Vagina (tissue), 2 donors: ENCODE data around the gene P4HTM.

ENCODE experiments used
- POLR2A ChIP-seq, 2 donors: fragments of 450-650 bp; IDR thresholded peaks; one replicate each; pipeline ENCODE4 v1.6.1; 2017; ENCODE audit warnings: antibody characterized with exemption in 2 of 2, mild to moderate bottlenecking in 2 of 2, moderate library complexity in 2 of 2
- TF ChIP-seq, protein P1 (sequence below), 3 experiments: fragments of 450-650 bp in 2 of 3; fragments of 200-600 bp in 1 of 3; sonication (generic) in 1 of 3; IDR thresholded peaks; one replicate each; pipeline ENCODE4 v1.5.1; 2017 to 2019; ENCODE audit warnings: antibody characterized with exemption in 3 of 3, mild to moderate bottlenecking in 2 of 3, moderate library complexity in 2 of 3

DNA sequence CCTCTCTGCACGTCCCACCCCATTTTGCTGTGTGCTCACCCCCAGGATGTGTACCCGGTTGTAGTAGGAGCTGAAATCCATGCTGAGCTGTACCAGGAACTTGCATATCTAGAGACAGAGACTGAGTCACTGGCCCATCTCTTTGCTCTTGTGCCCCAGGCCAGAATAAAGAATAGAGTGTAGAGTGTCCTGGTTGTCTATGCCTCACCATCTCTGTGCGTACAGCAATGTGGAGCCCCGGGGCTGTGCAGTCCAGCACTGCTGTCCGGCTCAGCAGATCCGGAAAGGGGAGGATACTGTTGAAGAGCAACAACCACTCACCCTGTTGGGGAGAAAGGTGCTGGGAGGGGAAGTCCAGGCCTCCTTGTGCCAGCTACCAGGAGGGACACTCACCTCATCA lies 25.7 kb downstream of the P4HTM start:
- TF ChIP-seq, protein P1, sequence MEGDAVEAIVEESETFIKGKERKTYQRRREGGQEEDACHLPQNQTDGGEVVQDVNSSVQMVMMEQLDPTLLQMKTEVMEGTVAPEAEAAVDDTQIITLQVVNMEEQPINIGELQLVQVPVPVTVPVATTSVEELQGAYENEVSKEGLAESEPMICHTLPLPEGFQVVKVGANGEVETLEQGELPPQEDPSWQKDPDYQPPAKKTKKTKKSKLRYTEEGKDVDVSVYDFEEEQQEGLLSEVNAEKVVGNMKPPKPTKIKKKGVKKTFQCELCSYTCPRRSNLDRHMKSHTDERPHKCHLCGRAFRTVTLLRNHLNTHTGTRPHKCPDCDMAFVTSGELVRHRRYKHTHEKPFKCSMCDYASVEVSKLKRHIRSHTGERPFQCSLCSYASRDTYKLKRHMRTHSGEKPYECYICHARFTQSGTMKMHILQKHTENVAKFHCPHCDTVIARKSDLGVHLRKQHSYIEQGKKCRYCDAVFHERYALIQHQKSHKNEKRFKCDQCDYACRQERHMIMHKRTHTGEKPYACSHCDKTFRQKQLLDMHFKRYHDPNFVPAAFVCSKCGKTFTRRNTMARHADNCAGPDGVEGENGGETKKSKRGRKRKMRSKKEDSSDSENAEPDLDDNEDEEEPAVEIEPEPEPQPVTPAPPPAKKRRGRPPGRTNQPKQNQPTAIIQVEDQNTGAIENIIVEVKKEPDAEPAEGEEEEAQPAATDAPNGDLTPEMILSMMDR (IDR thresholded peaks at IDR 0.05): no peak
- no peak for TF ChIP-seq POLR2A (IDR thresholded peaks at IDR 0.05)
